Mammary epithelial cell (primary cell): Measurements from ENCODE around the gene UNC13B.

Source experiments
- CTCF ChIP-seq, 2 donors: IDR thresholded peaks in 1 of 2; conservative IDR thresholded peaks in 1 of 2; 2 replicates each; pipeline ENCODE4 v1.5.1; 2011 to 2012; ENCODE audit warnings: inconsistent platforms in 2 of 2, low read length in 2 of 2, mild to moderate bottlenecking in 2 of 2, control low read depth in 1 of 2, low read depth in 1 of 2; ENCODE audit not compliant: insufficient read depth in 1 of 2; ENCODE audit errors: extremely low read depth in 1 of 2
- EZH2 ChIP-seq: IDR thresholded peaks from 2 replicates; pipeline ENCODE4 v1.6.1; 2012; ENCODE audit warnings: low read length, inconsistent platforms, borderline replicate concordance

- TF ChIP-seq CTCF (conservative IDR thresholded peaks at IDR 0.05 in 1 of 2, IDR thresholded peaks at IDR 0.05 in 1 of 2; ENCODE audit: extremely low read depth in 1 of 2, insufficient read depth in 1 of 2, low read depth in 1 of 2, low read length in 2 of 2) = no peak
- TF ChIP-seq EZH2 = no peak
Measured at GRCh38 chr9:35395076-35395705, 233.4 kb downstream of the UNC13B start.
